GM19035 (cell line): Measurements from ENCODE around the gene OR4D2.

Experiments
- ATAC-seq: cut with Tn5 transposase; IDR thresholded peaks from one replicate; pipeline ENCODE4 v1.9.1; 2021; ENCODE audit not compliant: unreplicated experiment

OR4D2 gene

GRCh38 chr17:58172369-58173071, 5.7 kb downstream of the OR4D2 start:
- ATAC-seq: no peak

- ATAC-seq: no peak
Observed at GRCh38 chr17:58174871-58175270, 8.1 kb downstream of the OR4D2 start.

- ATAC-seq: no peak
Observed at GRCh38 chr17:58176200-58176599, 9.4 kb downstream of the OR4D2 start.

- no peak for ATAC-seq
Observed at GRCh38 chr17:58181796-58182195, 15.0 kb downstream of the OR4D2 start.

DNA sequence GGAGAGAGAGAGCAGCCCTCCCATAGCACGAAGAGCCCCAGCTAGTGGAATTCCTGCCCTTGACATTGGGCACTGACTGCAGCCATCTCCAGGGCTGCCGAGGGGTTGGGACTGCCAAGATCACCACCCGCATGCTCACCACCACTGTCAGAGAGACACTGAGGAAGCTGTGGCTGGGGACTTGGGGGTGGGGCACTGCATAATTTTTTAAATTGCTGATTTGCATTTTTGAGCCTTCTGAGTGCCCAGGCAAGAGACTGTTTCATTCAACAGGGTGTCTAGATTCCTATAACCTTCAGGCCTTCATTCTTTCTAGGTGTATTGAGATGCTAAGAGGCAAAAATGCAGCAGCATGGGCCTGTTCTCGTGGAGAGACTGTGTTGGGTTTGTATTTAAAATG, 16.7 kb downstream of the OR4D2 start:
- no peak for ATAC-seq

DNA sequence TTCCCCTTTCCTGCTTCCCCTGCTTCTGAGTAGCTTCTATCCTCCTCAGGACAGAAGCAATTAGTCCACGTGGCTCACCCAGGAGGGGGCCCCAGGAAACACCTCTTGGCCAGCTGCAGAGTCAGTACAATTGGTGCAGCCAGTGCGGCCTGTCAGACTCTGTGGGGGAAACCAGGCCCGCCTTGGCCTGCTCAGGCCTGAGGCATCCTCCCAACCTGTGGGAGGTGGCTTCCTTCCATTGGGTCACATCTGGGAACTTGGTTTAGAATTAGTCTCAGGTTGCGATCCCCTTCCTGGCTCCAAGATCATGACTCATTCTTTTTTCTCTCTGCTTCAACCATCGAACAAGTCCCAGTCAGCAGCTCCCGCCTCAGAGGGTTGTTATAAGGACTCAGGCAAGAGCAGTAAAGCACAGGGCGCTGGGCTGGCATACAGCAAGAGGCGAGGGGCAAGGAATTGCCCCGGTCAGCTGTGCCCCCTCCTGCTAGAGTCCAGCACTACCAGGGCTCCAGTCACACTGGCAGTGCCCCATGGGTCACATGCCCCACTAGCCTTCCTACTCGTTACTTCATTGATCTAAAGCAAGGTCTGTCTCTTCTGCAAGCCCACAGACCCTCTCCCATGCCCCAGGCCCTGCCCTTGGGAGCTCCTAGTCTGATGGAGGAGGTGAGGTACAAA, 17.7 kb downstream of the OR4D2 start:
- ATAC-seq: no peak

- ATAC-seq: no peak
Observed at GRCh38 chr17:58184986-58185761, 18.4 kb downstream of the OR4D2 start.

DNA sequence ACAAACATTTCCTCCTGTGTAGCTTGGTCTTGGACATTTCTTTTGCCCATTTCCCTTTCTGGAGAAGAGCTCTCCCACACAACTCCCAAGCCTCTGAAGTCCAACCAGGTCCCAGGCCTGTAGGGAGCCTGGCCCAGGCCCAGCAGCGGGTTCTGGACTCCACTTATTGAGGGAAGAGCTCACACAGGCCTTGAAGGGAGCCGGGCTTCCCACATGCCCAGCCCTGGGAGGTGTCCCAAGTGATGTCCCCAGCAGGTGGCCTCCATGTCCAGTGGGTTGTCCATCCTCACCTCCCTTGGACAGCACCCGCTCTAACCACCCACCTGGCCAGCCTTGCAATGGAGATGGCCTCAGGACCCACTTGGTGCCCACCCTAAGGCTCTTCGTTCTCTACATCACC, 19.8 kb downstream of the OR4D2 start:
- no peak for ATAC-seq

GRCh38 chr17:58187063-58187462, 20.3 kb downstream of the OR4D2 start:
- no peak for ATAC-seq

- no peak for ATAC-seq
Observed at GRCh38 chr17:58187675-58188074, 20.9 kb downstream of the OR4D2 start.

DNA sequence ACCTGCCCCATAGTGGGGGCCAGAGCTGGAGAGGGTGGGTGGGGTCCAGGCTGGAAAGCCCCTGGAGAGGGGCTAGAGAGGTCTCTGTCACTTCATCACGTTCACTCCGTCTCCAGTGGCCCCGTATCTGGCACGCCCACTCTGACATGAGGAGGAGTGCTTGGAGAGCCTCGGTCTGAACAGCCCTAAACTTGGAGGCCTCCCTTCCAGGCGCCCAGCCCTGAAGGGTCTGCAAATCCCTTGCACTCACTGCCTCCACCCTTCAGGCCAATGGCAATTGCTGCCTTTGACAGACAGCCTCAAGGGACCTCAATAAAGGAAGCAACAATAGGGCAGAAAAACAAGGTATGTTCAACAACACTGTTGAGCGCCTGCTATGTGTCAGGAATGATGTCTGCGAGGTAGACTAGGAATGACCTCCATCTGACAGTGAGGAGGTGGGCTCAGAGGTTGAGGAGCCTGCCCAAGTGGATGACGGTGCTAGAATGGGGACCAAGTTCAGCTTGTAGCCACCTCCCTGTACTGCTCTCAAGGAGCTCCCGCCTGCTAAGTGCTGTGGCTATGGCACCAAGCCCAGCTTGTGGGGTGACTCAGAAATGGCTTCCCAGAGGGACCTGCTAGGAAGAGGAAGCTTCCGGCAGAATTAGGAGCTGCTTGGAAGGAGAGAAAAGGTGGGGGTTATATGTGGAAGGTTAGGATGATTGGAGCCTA, 22.8 kb downstream of the OR4D2 start:
- ATAC-seq: no peak

- ATAC-seq: no peak
Observed at GRCh38 chr17:58191241-58191896, 24.6 kb downstream of the OR4D2 start.

DNA sequence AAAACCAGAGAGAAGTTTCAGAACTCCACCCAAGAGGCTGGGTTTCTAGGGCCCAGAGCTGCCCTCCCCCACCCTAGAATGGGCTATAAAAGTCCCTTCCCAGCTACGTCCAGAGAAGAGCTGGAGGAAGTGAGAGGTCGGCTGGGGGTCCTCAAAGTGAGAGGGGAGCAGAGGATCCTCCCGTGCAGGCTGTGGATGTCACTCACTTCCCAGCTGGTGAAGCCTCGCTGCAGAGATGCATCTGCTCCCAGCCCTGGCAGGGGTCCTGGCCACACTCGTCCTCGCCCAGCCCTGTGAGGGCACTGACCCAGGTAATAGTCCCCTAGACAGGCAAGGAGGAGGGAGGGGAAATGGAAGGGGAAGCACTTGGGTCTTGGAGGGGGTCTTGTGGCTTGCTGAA, 25.8 kb downstream of the OR4D2 start, which contains the start of gene EPX:
EPX (plus strand) TSS at position 115 of the 400 bp plus-strand sequence; CDS start at position 236, 121 bp downstream.
- no peak for ATAC-seq

DNA sequence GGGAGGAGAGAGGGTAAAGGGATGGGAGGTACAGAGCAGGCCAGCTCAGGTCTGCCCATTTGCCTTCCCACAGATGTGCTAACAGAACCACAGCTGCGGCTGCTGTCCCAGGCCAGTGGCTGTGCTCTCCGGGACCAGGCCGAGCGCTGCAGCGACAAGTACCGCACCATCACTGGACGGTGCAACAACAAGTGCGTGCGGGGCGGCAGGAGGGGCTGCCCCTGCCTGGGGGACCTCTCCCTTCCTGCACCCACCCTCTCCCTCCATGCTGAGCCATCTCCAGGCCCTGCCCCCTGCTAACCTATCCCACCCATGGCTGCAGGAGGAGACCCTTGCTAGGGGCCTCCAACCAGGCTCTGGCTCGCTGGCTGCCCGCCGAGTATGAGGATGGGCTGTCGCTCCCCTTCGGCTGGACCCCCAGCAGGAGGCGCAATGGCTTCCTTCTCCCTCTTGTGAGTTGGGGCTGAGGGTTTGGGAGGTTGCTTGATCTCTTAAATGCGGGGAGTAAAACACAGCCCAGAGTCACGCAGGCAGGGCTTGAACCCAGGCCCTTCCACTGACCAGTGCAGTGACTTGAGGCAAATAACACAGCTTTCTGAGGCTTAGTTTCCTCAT, 27.0 kb downstream of the OR4D2 start:
- ATAC-seq: no peak

DNA sequence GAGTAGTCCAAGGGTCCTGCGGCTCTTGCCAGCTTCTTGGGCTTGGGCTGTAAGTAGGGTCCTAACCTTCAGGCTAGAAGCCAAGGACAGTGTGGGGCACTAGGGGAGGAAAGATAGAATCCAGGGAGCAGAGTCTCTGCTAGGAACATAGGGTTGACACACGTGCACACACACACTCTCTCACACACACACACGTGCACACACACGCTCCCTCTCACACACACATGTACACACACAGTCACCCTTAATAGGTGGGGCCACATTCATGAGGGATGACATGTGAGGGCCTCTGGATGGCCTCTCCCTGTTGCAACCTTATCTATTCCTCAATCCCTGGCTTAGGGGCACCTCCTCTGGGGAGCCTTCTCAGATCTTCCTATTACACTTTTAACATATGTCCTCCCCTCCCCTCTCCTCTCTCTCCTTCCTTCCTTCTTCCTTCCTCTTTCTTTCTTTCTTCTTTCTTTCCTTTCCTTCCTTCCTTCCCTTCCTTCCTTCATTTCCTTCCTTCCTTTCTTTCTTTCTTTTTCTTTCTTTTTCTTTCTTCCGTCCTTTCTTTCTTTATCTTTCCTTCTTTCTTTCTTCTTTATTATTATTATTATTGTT, 28.8 kb downstream of the OR4D2 start:
- no peak for ATAC-seq

DNA sequence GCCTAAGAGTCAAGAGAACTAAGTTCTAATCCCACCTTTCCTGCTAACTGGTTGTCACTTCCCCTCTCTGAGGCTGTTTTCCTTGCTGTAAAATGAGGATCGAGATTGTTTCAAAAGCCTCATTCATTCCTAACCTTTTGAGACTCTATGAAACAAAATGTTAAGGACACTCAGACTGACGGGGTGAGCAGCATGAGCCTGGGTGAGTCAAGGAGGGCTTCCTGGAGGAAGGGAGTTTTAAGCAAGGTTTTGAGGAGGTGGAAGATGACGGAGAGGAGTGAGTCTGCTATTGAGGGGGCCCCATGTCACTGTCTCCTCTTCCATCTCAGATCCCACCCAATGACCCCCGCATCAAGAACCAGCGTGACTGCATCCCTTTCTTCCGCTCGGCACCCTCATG, 29.8 kb downstream of the OR4D2 start:
- ATAC-seq: no peak

DNA sequence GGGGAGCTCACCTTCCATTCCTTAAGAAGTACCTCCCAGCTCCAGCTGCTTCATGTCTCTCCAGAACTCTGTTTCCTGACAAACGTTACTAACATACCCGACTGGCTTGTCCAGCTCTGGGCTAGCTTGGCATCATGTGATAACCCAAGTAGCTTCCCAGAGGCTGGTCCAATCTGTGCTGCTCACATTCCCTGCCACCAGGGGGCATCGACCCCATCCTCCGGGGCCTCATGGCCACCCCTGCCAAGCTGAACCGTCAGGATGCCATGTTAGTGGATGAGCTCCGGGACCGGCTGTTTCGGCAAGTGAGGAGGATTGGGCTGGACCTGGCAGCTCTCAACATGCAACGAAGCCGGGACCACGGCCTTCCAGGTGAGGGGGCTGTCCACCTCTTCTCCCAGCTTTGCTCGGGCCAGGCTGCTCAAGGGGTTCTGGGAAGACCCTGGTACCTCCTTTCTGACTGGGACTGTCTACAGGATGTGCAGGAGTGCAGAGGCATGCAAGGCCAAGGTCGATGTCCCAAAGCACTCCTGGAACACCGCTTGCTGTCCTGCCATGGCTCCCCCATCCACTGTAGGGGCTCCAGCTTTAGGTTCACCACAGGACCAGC, 33.3 kb downstream of the OR4D2 start:
- ATAC-seq: no peak

DNA sequence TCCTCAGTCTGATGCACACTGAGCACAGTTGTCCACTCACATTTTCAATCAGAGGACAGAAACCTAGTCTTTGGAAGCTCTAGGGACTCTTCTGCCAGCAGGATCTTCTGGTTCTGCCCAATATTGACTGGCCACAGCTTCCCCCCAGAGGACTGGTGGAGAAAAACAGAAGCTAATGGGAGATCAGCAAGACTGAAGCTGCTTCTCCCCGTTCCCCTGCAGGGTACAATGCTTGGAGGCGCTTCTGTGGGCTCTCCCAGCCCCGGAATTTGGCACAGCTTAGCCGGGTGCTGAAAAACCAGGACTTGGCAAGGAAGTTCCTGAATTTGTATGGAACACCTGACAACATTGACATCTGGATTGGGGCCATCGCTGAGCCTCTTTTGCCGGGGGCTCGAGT, 36.1 kb downstream of the OR4D2 start:
- no peak for ATAC-seq

DNA sequence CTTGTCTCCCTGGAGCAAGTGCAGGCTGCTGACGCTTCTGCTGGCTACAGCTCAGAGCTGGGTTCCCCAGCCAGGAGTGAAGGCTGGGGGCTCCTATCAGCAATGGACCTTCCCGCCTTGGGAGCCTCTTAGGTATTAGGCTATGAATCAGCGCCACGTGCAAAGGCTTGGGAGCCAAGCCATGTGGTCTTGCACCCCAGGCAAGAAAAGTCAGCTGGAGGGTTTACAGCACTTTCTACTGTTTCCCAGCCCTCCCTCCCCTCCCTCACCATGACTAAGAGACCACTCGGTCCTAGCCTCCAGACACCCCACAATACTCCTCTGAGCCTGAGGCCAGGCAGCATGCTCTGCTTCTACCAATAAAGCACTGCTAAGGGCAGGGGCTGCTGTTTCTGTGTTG, 38.0 kb downstream of the OR4D2 start:
- no peak for ATAC-seq

- ATAC-seq: no peak
Observed at GRCh38 chr17:58205936-58206335, 39.2 kb downstream of the OR4D2 start.
